GM21723 (cell line): ENCODE measurements around the gene HEY2.

Source experiments
- ATAC-seq: cut with Tn5 transposase; IDR thresholded peaks from one replicate; pipeline ENCODE4 v1.9.1; 2021; ENCODE audit warnings: mild to moderate bottlenecking, moderate library complexity; ENCODE audit not compliant: unreplicated experiment

The HEY2 gene

GRCh38 chr6:125742464-125743120 lies 6.8 kb upstream of the HEY2 start:
- ATAC-seq: no peak

- ATAC-seq: no peak
These were observed 5.8 kb upstream of the HEY2 start for GRCh38 chr6:125743604-125744003.

GRCh38 chr6:125745281-125746018 lies 4.0 kb upstream of the HEY2 start:
- ATAC-seq: no peak

GRCh38 chr6:125746019-125746414 lies 3.4 kb upstream of the HEY2 start:
- ATAC-seq: no peak

- peak; percentile 64 for ATAC-seq
These were observed 2.5 kb upstream of the HEY2 start for GRCh38 chr6:125746731-125747588.

- no peak for ATAC-seq
These were observed 1.6 kb upstream of the HEY2 start for GRCh38 chr6:125747589-125748405.

- ATAC-seq: no peak
These were observed 843 bp upstream of the HEY2 start for GRCh38 chr6:125748406-125749172.

- ATAC-seq: no peak
These were observed 646 bp downstream of the HEY2 start for GRCh38 chr6:125749865-125750691.

- no peak for ATAC-seq
These were observed 1.4 kb downstream of the HEY2 start for GRCh38 chr6:125750692-125751333.

- ATAC-seq: no peak
These were observed 2.0 kb downstream of the HEY2 start for GRCh38 chr6:125751334-125751916.

GRCh38 chr6:125752773-125753172 lies 3.3 kb downstream of the HEY2 start:
- no peak for ATAC-seq

GRCh38 chr6:125753218-125753936 lies 3.9 kb downstream of the HEY2 start:
- ATAC-seq: no peak

GRCh38 chr6:125753937-125754259 lies 4.5 kb downstream of the HEY2 start:
- ATAC-seq: no peak

- ATAC-seq: no peak
These were observed 5.1 kb downstream of the HEY2 start for GRCh38 chr6:125754566-125754965.

- no peak for ATAC-seq
These were observed 9.9 kb downstream of the HEY2 start for GRCh38 chr6:125759184-125759902.

- no peak for ATAC-seq
These were observed 10.6 kb downstream of the HEY2 start for GRCh38 chr6:125759959-125760457.

GRCh38 chr6:125764121-125764671 lies 14.8 kb downstream of the HEY2 start:
- ATAC-seq: no peak
